ENCODE results near the gene ZSCAN18.
"Not testable (repeated sequence)": the region's sequence is repeated elsewhere in the genome, so short reads cannot be mapped to it uniquely, and the experiment has no call there.

DNA sequence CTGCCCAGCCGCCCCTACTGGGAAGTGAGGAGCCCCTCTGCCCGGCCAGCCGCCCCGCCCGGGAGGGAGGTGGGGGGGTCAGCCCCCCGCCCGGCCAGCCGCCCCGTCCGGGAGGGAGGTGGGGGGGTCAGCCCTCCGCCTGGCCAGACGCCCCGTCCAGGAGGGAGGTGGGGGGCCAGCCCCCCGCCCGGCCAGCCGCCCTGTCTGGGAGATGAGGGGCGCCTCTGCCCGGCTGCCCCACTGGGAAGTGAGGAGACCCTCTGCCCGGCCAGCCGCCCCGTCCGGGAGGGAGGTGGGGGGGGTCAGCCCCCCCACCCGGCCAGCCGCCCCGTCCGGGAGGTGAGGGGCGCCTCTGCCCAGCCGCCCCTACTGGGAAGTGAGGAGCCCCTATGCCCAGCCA, 49.4 kb upstream of the ZSCAN18 start:
- TF ChIP-seq POLR2A, CTCF (IDR thresholded peaks at IDR 0.05): not testable (repeated sequence)
